BJ (cell line): ENCODE measurements around the gene CHML. TPM values are rescaled to one million over a fixed set of nuclear protein-coding genes. Genes with fewer than 3 reads are reported as not detected.

Experiments used
- CTCF ChIA-PET: fragments of 350-600 bp; formaldehyde crosslinking; extraction: SDS; loops from one replicate; lab custom pipeline; 2021; ENCODE audit warnings: antibody characterized with exemption, inconsistent platforms; lab: Yijun Ruan, JAX
- POLR2A ChIA-PET: fragments of 300-600 bp; sonication (Branson Sonifier 250); formaldehyde crosslinking; extraction: SDS; loops from one replicate; lab custom pipeline; 2021; ENCODE audit warnings: antibody characterized with exemption; lab: Charles Lee
- DNase-seq: peaks from one replicate; pipeline ENCODE4 v3.0.0-alpha.2; 2011; ENCODE audit warnings: low read depth
- H3K27me3 ChIP-seq: 2 replicates; pipeline ENCODE4 v1.6.0; 2011; ENCODE audit warnings: low read length; ENCODE audit not compliant: control insufficient read depth, insufficient read depth
- H3K36me3 ChIP-seq: 2 replicates; pipeline ENCODE4 v1.5.1; 2011; ENCODE audit warnings: low read length; ENCODE audit not compliant: control insufficient read depth, insufficient read depth
- H3K4me3 ChIP-seq: 2 replicates; pipeline ENCODE4 v1.5.1; 2011; ENCODE audit warnings: low read depth, mild to moderate bottlenecking, control low read depth, low read length
- polyA plus RNA-seq: library from polyadenylated mRNA; depleted of rRNA; stranded (reverse); fragments of >200 nt; gene quantifications from 2 replicates; pipeline ENCODE4 v1.2.3, GENCODE V29; 2011
- TF ChIP-seq, protein P1 (sequence below): IDR thresholded peaks from 2 replicates; pipeline ENCODE4 v1.5.1; 2011; ENCODE audit warnings: low read depth, mild to moderate bottlenecking, control low read depth, inconsistent platforms, low read length, moderate library complexity; ENCODE audit not compliant: insufficient read depth

CHML gene
- polyA plus RNA-seq, 1 experiment: 8.4 TPM

DNA sequence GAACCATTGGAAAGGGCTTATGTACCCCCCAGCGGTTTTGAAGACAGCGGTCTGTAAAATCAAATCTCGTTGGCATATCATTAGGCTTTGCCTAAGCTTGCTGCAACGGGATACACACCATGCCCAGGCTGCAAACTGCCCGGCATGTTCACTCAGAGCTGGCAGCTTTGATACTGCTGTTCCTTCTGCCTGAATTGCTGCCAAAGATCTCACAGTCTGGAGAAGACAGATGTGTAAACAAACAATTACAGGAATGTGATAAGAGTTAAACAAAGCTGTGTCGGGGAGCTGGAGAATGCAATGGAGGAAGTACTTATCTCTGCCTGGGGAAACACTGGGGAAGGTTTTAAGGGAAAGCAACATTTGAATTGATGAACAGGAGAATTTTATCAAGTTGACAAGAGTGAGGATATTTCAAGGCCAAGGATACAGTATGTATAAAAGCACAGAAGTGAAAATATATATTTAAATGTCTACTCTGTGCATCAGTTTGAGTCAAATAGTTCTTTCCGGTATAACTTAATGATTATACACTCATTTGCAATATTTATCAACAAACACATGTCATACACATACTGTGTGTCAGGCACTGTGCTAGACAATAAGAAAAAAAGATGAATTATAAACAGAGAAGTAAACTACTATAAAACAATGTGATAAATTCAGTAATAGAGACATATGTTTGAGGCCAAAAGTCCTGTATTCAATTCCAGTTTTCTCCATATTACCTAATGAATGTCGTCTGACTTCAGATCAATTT, 29.9 kb downstream of the CHML start:
- no peak for DNase-seq
- TF ChIP-seq, protein P1, sequence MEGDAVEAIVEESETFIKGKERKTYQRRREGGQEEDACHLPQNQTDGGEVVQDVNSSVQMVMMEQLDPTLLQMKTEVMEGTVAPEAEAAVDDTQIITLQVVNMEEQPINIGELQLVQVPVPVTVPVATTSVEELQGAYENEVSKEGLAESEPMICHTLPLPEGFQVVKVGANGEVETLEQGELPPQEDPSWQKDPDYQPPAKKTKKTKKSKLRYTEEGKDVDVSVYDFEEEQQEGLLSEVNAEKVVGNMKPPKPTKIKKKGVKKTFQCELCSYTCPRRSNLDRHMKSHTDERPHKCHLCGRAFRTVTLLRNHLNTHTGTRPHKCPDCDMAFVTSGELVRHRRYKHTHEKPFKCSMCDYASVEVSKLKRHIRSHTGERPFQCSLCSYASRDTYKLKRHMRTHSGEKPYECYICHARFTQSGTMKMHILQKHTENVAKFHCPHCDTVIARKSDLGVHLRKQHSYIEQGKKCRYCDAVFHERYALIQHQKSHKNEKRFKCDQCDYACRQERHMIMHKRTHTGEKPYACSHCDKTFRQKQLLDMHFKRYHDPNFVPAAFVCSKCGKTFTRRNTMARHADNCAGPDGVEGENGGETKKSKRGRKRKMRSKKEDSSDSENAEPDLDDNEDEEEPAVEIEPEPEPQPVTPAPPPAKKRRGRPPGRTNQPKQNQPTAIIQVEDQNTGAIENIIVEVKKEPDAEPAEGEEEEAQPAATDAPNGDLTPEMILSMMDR: no peak
- ChIA-PET CTCF (interaction anchor here (0.7 to 4.0 kb wide), 27 partner anchors 8 to 411 kb away, joined by 3 to 37 read pairs (median 5); partner anchors contain the start of genes CHML, EXO1, MAP1LC3C and OPN3), POLR2A (interaction anchor here (0.5 to 1.1 kb wide), 3 partner anchors 18 to 282 kb away, joined by 3 to 5 read pairs (median 3); no protein-coding TSS in a partner anchor)
- Histone ChIP-seq H3K4me3 (no peak overlapping the region), H3K36me3 (no peaks in the 10 kb centered on the region), H3K27me3 (no peaks in the 10 kb centered on the region)

DNA sequence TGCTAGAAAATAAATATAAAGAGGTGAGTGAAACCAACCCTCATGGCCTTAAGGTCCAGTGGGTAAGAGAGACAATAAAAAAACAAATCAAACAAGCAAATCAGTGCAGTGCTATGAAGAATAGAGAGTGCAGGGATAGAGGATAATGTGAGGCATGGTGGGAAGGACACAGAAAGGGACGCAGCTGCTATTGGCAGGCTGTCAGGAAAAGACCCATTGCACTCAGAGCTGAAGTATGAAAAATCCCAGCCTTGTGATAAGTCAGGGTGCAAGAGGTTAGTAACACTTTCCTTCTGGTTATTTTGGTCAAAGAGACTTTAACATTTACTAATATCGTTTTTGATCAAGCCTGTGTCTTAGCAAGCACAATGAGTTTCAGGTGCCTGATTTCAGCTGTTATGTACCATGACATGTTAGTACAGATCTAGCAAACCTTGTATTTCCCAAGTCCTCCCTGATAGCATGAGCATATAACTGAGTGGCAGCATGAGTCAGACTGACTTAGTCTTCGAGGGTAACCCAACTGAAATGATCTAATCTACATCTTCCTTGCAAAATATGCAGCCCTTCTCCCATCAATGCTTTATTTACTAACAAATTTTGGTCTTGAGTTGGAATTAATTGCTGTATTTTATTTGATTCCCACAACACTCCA, 31.7 kb downstream of the CHML start:
- Histone ChIP-seq H3K27me3 (no peaks in the 10 kb centered on the region), H3K4me3 (no peak overlapping the region), H3K36me3 (no peaks in the 10 kb centered on the region)
- DNase-seq: no peak
- ChIA-PET CTCF (interaction anchor here (0.7 to 1.7 kb wide), 4 partner anchors 17 to 217 kb away, joined by 3 to 6 read pairs (median 4); no protein-coding TSS in a partner anchor), POLR2A (no interaction called here)
- TF ChIP-seq, protein P1: no peak

DNA sequence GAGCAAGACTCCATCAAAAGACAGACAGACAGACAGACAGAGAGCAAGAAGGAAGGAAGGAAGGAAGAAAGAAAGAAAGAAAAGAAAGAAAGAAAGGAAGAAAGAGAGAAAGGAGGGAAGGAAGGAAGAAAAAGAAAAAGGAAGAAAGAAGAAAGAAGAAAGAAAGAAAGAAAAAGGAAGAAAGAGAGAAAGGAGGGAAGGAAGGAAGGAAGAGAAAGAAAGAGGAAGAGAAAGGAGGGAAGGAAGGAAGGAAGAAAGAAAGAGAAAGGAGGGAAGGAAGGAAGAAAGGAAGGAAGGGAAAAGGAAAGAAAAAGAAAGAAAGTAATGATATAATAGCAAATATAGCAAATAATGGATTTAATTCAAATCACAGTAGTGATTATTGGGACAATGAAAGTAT, 32.7 kb downstream of the CHML start:
- DNase-seq: no peak
- H3K4me3 ChIP-seq: no peak overlapping the region
- H3K27me3 ChIP-seq: no peaks in the 10 kb centered on the region
- POLR2A ChIA-PET: no interaction called here
- TF ChIP-seq, protein P1: no peak
- CTCF ChIA-PET: interaction anchor here (0.7 kb wide), 1 partner anchor 289 kb away, joined by 3 read pairs; no protein-coding TSS in a partner anchor
- no peaks in the 10 kb centered on the region; the same call in 1 of the 2 replicates for H3K36me3 ChIP-seq

DNA sequence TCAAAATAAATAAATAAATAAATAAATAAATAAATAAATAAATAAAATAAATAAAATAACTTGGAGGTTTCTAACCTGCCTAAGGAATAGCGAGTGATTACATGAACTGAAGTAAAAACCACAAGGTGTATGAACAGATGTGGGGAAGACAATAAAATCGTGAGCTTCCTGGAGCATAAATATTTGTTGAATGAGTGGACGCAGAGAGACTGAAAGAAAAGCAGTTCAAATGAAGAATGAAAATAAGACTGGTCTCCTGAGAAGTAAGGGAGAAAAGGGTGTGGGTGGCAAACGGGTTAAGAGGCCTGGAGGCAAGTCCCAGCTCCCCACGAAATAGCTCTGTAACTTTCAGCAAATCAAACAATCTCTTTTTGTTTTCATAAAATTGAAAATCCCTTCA, 33.6 kb downstream of the CHML start:
- POLR2A ChIA-PET: no interaction called here
- DNase-seq: no peak
- no peaks in the 10 kb centered on the region for H3K27me3 ChIP-seq
- CTCF ChIA-PET: interaction anchor here (0.7 to 1.3 kb wide), 2 partner anchors 20 to 392 kb away, joined by 3 read pairs; no protein-coding TSS in a partner anchor
- TF ChIP-seq, protein P1: no peak
- no peak overlapping the region for H3K4me3 ChIP-seq
- no peaks in the 10 kb centered on the region; the same call in 1 of the 2 replicates for H3K36me3 ChIP-seq
